Measurements from ENCODE around the gene CCSER1. TPM values are rescaled to one million over a fixed set of nuclear protein-coding genes. Genes with fewer than 3 reads are reported as not detected.

CCSER1 gene
- total RNA-seq, 1 donor from 2014 or later: 15.7 TPM

GRCh38 chr4:90120037-90120436, 7.2 kb upstream of the CCSER1 start:
- H3K9me3 Mint-ChIP-seq (ENCODE audit: unreplicated experiment): peaks cover 2% of the 10 kb centered on the region
- H3K27me3 Mint-ChIP-seq (ENCODE audit: unreplicated experiment): peaks cover 5% of the 10 kb centered on the region
- no peak overlapping the region for H3K4me3 Mint-ChIP-seq (ENCODE audit: unreplicated experiment)
- peak overlapping the region; percentile 93 for H3K27ac Mint-ChIP-seq (ENCODE audit: unreplicated experiment)
- H3K36me3 Mint-ChIP-seq (ENCODE audit: unreplicated experiment): no peaks in the 10 kb centered on the region
- peaks cover 18% of the 10 kb centered on the region for H3K4me1 Mint-ChIP-seq (ENCODE audit: low read depth, unreplicated experiment)
- no peak for TF ChIP-seq CTCF (IDR thresholded peaks at IDR 0.05; ENCODE audit: partially characterized antibody, unreplicated experiment)
- no peak for DNase-seq

GRCh38 chr4:90120815-90121214, 6.4 kb upstream of the CCSER1 start:
- peaks cover 5% of the 10 kb centered on the region for H3K27me3 Mint-ChIP-seq (ENCODE audit: unreplicated experiment)
- peaks cover 2% of the 10 kb centered on the region for H3K9me3 Mint-ChIP-seq (ENCODE audit: unreplicated experiment)
- peaks cover 18% of the 10 kb centered on the region for H3K4me1 Mint-ChIP-seq (ENCODE audit: low read depth, unreplicated experiment)
- no peak for DNase-seq
- H3K27ac Mint-ChIP-seq (ENCODE audit: unreplicated experiment): peak overlapping the region; percentile 93
- no peaks in the 10 kb centered on the region for H3K36me3 Mint-ChIP-seq (ENCODE audit: unreplicated experiment)
- H3K4me3 Mint-ChIP-seq (ENCODE audit: unreplicated experiment): no peak overlapping the region
- no peak for TF ChIP-seq CTCF (IDR thresholded peaks at IDR 0.05; ENCODE audit: partially characterized antibody, unreplicated experiment)

GRCh38 chr4:90121676-90122354, 5.4 kb upstream of the CCSER1 start:
- no peak for TF ChIP-seq CTCF (IDR thresholded peaks at IDR 0.05; ENCODE audit: partially characterized antibody, unreplicated experiment)
- no peak for DNase-seq
- H3K27me3 Mint-ChIP-seq (ENCODE audit: unreplicated experiment): peaks cover 5% of the 10 kb centered on the region
- peak overlapping the region; percentile 54 for H3K27ac Mint-ChIP-seq (ENCODE audit: unreplicated experiment)
- H3K4me3 Mint-ChIP-seq (ENCODE audit: unreplicated experiment): no peak overlapping the region
- peaks cover 20% of the 10 kb centered on the region for H3K4me1 Mint-ChIP-seq (ENCODE audit: low read depth, unreplicated experiment)
- peaks cover 4% of the 10 kb centered on the region for H3K9me3 Mint-ChIP-seq (ENCODE audit: unreplicated experiment)
- H3K36me3 Mint-ChIP-seq (ENCODE audit: unreplicated experiment): no peaks in the 10 kb centered on the region

GRCh38 chr4:90122355-90122748, 4.8 kb upstream of the CCSER1 start:
- Mint-ChIP-seq H3K4me1 (ENCODE audit: low read depth, unreplicated experiment) (peaks cover 20% of the 10 kb centered on the region), H3K9me3 (ENCODE audit: unreplicated experiment) (peaks cover 5% of the 10 kb centered on the region), H3K27ac (ENCODE audit: unreplicated experiment) (peak overlapping the region; percentile 48), H3K27me3 (ENCODE audit: unreplicated experiment) (peaks cover 5% of the 10 kb centered on the region), H3K4me3 (ENCODE audit: unreplicated experiment) (no peak overlapping the region), H3K36me3 (ENCODE audit: unreplicated experiment) (no peaks in the 10 kb centered on the region)
- TF ChIP-seq CTCF (IDR thresholded peaks at IDR 0.05; ENCODE audit: partially characterized antibody, unreplicated experiment): no peak
- no peak for DNase-seq

GRCh38 chr4:90124276-90124675, 2.9 kb upstream of the CCSER1 start:
- peaks cover 7% of the 10 kb centered on the region for H3K27me3 Mint-ChIP-seq (ENCODE audit: unreplicated experiment)
- DNase-seq: no peak
- no peak for TF ChIP-seq CTCF (IDR thresholded peaks at IDR 0.05; ENCODE audit: partially characterized antibody, unreplicated experiment)
- H3K9me3 Mint-ChIP-seq (ENCODE audit: unreplicated experiment): peaks cover 8% of the 10 kb centered on the region
- no peaks in the 10 kb centered on the region for H3K36me3 Mint-ChIP-seq (ENCODE audit: unreplicated experiment)
- no peak overlapping the region for H3K27ac Mint-ChIP-seq (ENCODE audit: unreplicated experiment)
- no peak overlapping the region for H3K4me3 Mint-ChIP-seq (ENCODE audit: unreplicated experiment)
- H3K4me1 Mint-ChIP-seq (ENCODE audit: low read depth, unreplicated experiment): peaks cover 23% of the 10 kb centered on the region
